Breast epithelium (tissue), 4 donors: ENCODE data around the gene YLPM1. TPM values are rescaled to one million over a fixed set of nuclear protein-coding genes. Genes with fewer than 3 reads are reported as not detected.

Experiments used
- DNase-seq, 2 donors: peaks; one replicate each; pipeline ENCODE4 v3.0.0-alpha.2; 2019; ENCODE audit warnings: low spot score in 2 of 2
- H3K27ac ChIP-seq, 2 donors: fragments of 200-600 bp; sonication (generic) in 1 of 2; one replicate each; pipeline ENCODE4 v1.5.1; 2016 to 2019; ENCODE audit warnings: mild to moderate bottlenecking in 1 of 2
- H3K27me3 ChIP-seq, 2 donors: fragments of 200-600 bp; sonication (generic) in 1 of 2; one replicate each; pipeline versions ENCODE4 v1.5.1 to v1.6.0; 2017 to 2019; ENCODE audit warnings: control low read depth in 1 of 2, mild to moderate bottlenecking in 1 of 2
- H3K36me3 ChIP-seq: fragments of 200-600 bp; one replicate; pipeline ENCODE4 v1.5.1; 2019
- H3K4me1 ChIP-seq, 2 donors: fragments of 200-600 bp; sonication (generic); one replicate each; pipeline ENCODE4 v1.5.1; 2016 to 2019; ENCODE audit warnings: control low read depth in 1 of 2
- H3K4me3 ChIP-seq, 3 donors: fragments of 200-600 bp; sonication (generic); 1 replicate in 2 of 3; 2 replicates in 1 of 3; pipeline ENCODE4 v1.5.1; 2016 to 2019; ENCODE audit warnings: mild to moderate bottlenecking in 3 of 3, moderate library complexity in 2 of 3
- H3K9me3 ChIP-seq, 2 donors: fragments of 200-600 bp; sonication (generic) in 1 of 2; one replicate each; pipeline ENCODE4 v1.5.1; 2016 to 2019; ENCODE audit warnings: control low read depth in 1 of 2
- CTCF ChIP-seq, 3 donors: fragments of 450-650 bp; IDR thresholded peaks; one replicate each; pipeline ENCODE4 v1.5.1; 2016 to 2017; ENCODE audit warnings: antibody characterized with exemption in 3 of 3, mild to moderate bottlenecking in 3 of 3, moderate library complexity in 3 of 3
- POLR2A ChIP-seq: fragments of 450-650 bp; IDR thresholded peaks from one replicate; pipeline ENCODE4 v1.6.1; 2016; ENCODE audit warnings: antibody characterized with exemption, mild to moderate bottlenecking, moderate library complexity
- POLR2AphosphoS5 ChIP-seq, 3 donors: sonication (generic); formaldehyde crosslinking; IDR thresholded peaks; one replicate each; pipeline ENCODE4 v1.6.1; 2017; ENCODE audit warnings: antibody characterized with exemption in 3 of 3
- intact Hi-C: fragments of 100-400 bp; cut with DNase I; formaldehyde crosslinking; loops from one replicate; pipeline ENCODE4 v1.15.1; 2023; ENCODE audit warnings: low total_unique reads
- total RNA-seq, 3 donors: library from RNA; depleted of rRNA; stranded (reverse); fragments of >200 nt; gene quantifications; one replicate each; pipeline ENCODE4 v1.1.0, GENCODE V29; 2016

The YLPM1 gene
- total RNA-seq, 3 donors from 2014 or later: 50.9 to 97.0 (median 79.6) TPM

- Histone ChIP-seq H3K4me3 (no peak overlapping the region), H3K27ac (no peak overlapping the region), H3K27me3 (no peaks in the 10 kb centered on the region), H3K4me1 (peaks cover 0 to 2% of the 10 kb centered on the region in 2 donors), H3K9me3 (no peaks in the 10 kb centered on the region), H3K36me3 (no peaks in the 10 kb centered on the region)
- intact Hi-C loops: loop anchor here (2.0 kb wide), 1 partner anchor 19 kb away; no protein-coding TSS in a partner anchor
- DNase-seq: no peak
- TF ChIP-seq CTCF (IDR thresholded peaks at IDR 0.05) (no peak), POLR2A (no peak), POLR2AphosphoS5 (IDR thresholded peaks at IDR 0.05) (no peak)
These were observed 116.5 kb downstream of the YLPM1 start for GRCh38 chr14:74879427-74880182.

- intact Hi-C loops: no loop called here
- H3K27me3 ChIP-seq: no peaks in the 10 kb centered on the region
- no peaks in the 10 kb centered on the region for H3K9me3 ChIP-seq
- peak; percentile 76 to 89 for DNase-seq
- peak within 1 kb of the TSS; percentile 97 for H3K27ac ChIP-seq
- peak within 1 kb of the TSS; percentile 93 to 98 (median 95) for H3K4me3 ChIP-seq
- TF ChIP-seq POLR2AphosphoS5 (IDR thresholded peaks at IDR 0.05) (peak; percentile 89 to 96 (median 92)), POLR2A (peak; percentile 66), CTCF (IDR thresholded peaks at IDR 0.05) (no peak)
- H3K4me1 ChIP-seq: peaks cover 2 to 5% of the 10 kb centered on the region in 2 donors
- H3K36me3 ChIP-seq: no peaks in the 10 kb centered on the region
These were observed 118.5 kb downstream of the YLPM1 start, which contains the start of gene DLST for GRCh38 chr14:74881431-74882102. TSS of gene DLST (plus strand) at chr14:74881916. CDS start at chr14:74881954, 38 bp downstream.

GRCh38 chr14:74882103-74882920 is 119.2 kb downstream of the YLPM1 start:
- Histone ChIP-seq H3K4me1 (peaks cover 2 to 5% of the 10 kb centered on the region in 2 donors), H3K27ac (peak overlapping the region; percentile 97), H3K4me3 (peak overlapping the region; percentile 93 to 98 (median 95)), H3K27me3 (no peaks in the 10 kb centered on the region), H3K36me3 (no peaks in the 10 kb centered on the region), H3K9me3 (no peaks in the 10 kb centered on the region)
- TF ChIP-seq CTCF (IDR thresholded peaks at IDR 0.05) (no peak), POLR2A (no peak), POLR2AphosphoS5 (IDR thresholded peaks at IDR 0.05) (no peak)
- intact Hi-C loops: no loop called here
- no peak for DNase-seq

Other genes with a start within 250 kb of the YLPM1 start
- 10 to 100 TPM; 34.7 to 91.1 (median 79.0) TPM for gene LTBP2, start 151.1 kb upstream of the YLPM1 start, total RNA-seq
- 10 to 100 TPM; 17.0 to 24.3 (median 24.0) TPM for gene AREL1, start 50.2 kb upstream of the YLPM1 start, total RNA-seq
- gene FCF1, start 50.2 kb upstream of the YLPM1 start, total RNA-seq: 10 to 100 TPM; 29.4 to 34.6 (median 33.8) TPM
- gene PROX2, start 112.8 kb downstream of the YLPM1 start, total RNA-seq: not detected
- 100 to 1,000 TPM in 1 of 3 donors, 10 to 100 TPM in 2; 73.4 to 104 (median 76.1) TPM for gene DLST, start 118.6 kb downstream of the YLPM1 start, total RNA-seq
- 1 to 10 TPM; 2.9 to 5.6 (median 3.3) TPM for gene RPS6KL1, start 159.9 kb downstream of the YLPM1 start, total RNA-seq
- gene PGF, start 192.3 kb downstream of the YLPM1 start, total RNA-seq: 10 to 100 TPM in 1 of 3 donors, 1 to 10 TPM in 2; 3.7 to 17.9 (median 8.2) TPM
- 10 to 100 TPM; 31.8 to 40.3 (median 36.0) TPM for gene EIF2B2, start 239.6 kb downstream of the YLPM1 start, total RNA-seq